HG03103 (cell line): ENCODE measurements around the gene PCAT6.
"Not testable (repeated sequence)": the region's sequence is repeated elsewhere in the genome, so short reads cannot be mapped to it uniquely, and the experiment has no call there.

Experiments
- ATAC-seq: cut with Tn5 transposase; IDR thresholded peaks from one replicate; pipeline ENCODE4 v1.9.1; 2021; ENCODE audit warnings: low read depth; ENCODE audit not compliant: unreplicated experiment

The PCAT6 gene

GRCh38 chr1:202806845-202807450 is 3.8 kb upstream of the PCAT6 start:
- no peak for ATAC-seq

GRCh38 chr1:202807451-202807925 is 3.3 kb upstream of the PCAT6 start:
- no peak for ATAC-seq

- ATAC-seq = no peak
These were observed 2.6 kb upstream of the PCAT6 start, which contains the start of gene KDM5B for GRCh38 chr1:202807926-202808757. Gene KDM5B (minus strand): TSS chr1:202808421. CDS start chr1:202808305, 116 bp downstream.

- ATAC-seq = no peak
These were observed 1.1 kb upstream of the PCAT6 start for GRCh38 chr1:202809597-202810159.

- ATAC-seq = no peak
These were observed 550 bp upstream of the PCAT6 start for GRCh38 chr1:202810193-202810614.

GRCh38 chr1:202811296-202812175 is 782 bp downstream of the PCAT6 start:
- no peak for ATAC-seq

- ATAC-seq = no peak
These were observed 1.6 kb downstream of the PCAT6 start for GRCh38 chr1:202812176-202813026.

- no peak for ATAC-seq
These were observed 4.4 kb downstream of the PCAT6 start for GRCh38 chr1:202815120-202815519.

- no peak for ATAC-seq
These were observed 8.1 kb downstream of the PCAT6 start for GRCh38 chr1:202818819-202819218.

- ATAC-seq = no peak
These were observed 10.7 kb downstream of the PCAT6 start for GRCh38 chr1:202821467-202821866.

- ATAC-seq = no peak
These were observed 15.0 kb downstream of the PCAT6 start for GRCh38 chr1:202825748-202826147.

- ATAC-seq = not testable (repeated sequence)
These were observed 18.5 kb downstream of the PCAT6 start for GRCh38 chr1:202829223-202829622.

- ATAC-seq = no peak
These were observed 21.2 kb downstream of the PCAT6 start for GRCh38 chr1:202831906-202832305.

- ATAC-seq = no peak
These were observed 24.2 kb downstream of the PCAT6 start for GRCh38 chr1:202834771-202835547.

GRCh38 chr1:202835548-202836072 is 24.9 kb downstream of the PCAT6 start:
- no peak for ATAC-seq

GRCh38 chr1:202836623-202837403 is 26.1 kb downstream of the PCAT6 start:
- no peak for ATAC-seq

GRCh38 chr1:202837746-202838262 is 27.1 kb downstream of the PCAT6 start:
- ATAC-seq = no peak

- ATAC-seq = no peak
These were observed 32.3 kb downstream of the PCAT6 start for GRCh38 chr1:202843081-202843480.
